GM12865 (cell line): Measurements from ENCODE around the gene DLL1.
A peak's percentile ranks its signal among the peaks of the same experiment; 100 is the strongest.

ENCODE experiments used
- DNase-seq: peaks from one replicate; pipeline ENCODE4 v3.0.0; 2010; ENCODE audit warnings: low read depth
- H3K4me3 ChIP-seq: 2 replicates; pipeline ENCODE4 v1.5.1; 2011; ENCODE audit warnings: mild to moderate bottlenecking, low read depth, low read length, control low read depth
- CTCF ChIP-seq: IDR thresholded peaks from 2 replicates; pipeline ENCODE4 v1.5.1; 2011; ENCODE audit warnings: low read length, control low read depth, low read depth, inconsistent platforms; ENCODE audit not compliant: insufficient read depth; ENCODE audit errors: missing control alignments

DLL1 gene

GRCh38 chr6:170276369-170277057 lies 14.4 kb downstream of the DLL1 start:
- H3K4me3 ChIP-seq, result no peak overlapping the region
- TF ChIP-seq CTCF, result no peak
- DNase-seq, result no peak

GRCh38 chr6:170274713-170275560 lies 15.9 kb downstream of the DLL1 start:
- DNase-seq, result no peak
- no peak overlapping the region for H3K4me3 ChIP-seq
- TF ChIP-seq CTCF, result no peak

GRCh38 chr6:170273681-170274080 lies 17.2 kb downstream of the DLL1 start:
- no peak for TF ChIP-seq CTCF
- DNase-seq, result no peak
- H3K4me3 ChIP-seq, result no peak overlapping the region

- TF ChIP-seq CTCF, result no peak
- DNase-seq, result no peak
Observed at GRCh38 chr6:170273191-170273590, 17.7 kb downstream of the DLL1 start.

GRCh38 chr6:170272341-170273065 lies 18.4 kb downstream of the DLL1 start:
- H3K4me3 ChIP-seq, result peak overlapping the region; percentile 45
- DNase-seq, result no peak
- no peak for TF ChIP-seq CTCF

More at GRCh38 chr6:170273191-170273590, 17.7 kb downstream of the DLL1 start:
- H3K4me3 ChIP-seq, result no peak overlapping the region

- peak; percentile 92 for DNase-seq
- H3K4me3 ChIP-seq, result peak overlapping the region; percentile 45
- TF ChIP-seq CTCF, result no peak
Observed at GRCh38 chr6:170271771-170272314, 19.0 kb downstream of the DLL1 start.
